Glutamatergic neuron (in vitro differentiated cells): Measurements from ENCODE around the gene ZNF514. TPM values are rescaled to one million over a fixed set of nuclear protein-coding genes. Genes with fewer than 3 reads are reported as not detected.
A peak's percentile ranks its signal among the peaks of the same experiment; 100 is the strongest.

Experiments used
- DNase-seq: peaks from one replicate; pipeline ENCODE4 v3.0.0; 2022
- H3K27ac Mint-ChIP-seq: one replicate; pipeline ENCODE4 v1.8.0; 2020; ENCODE audit warnings: mild to moderate bottlenecking, mixed read lengths, inconsistent platforms; ENCODE audit not compliant: unreplicated experiment
- H3K27me3 Mint-ChIP-seq: one replicate; pipeline ENCODE4 v1.8.0; 2020; ENCODE audit warnings: mild to moderate bottlenecking, moderate library complexity, mixed read lengths, inconsistent platforms; ENCODE audit not compliant: unreplicated experiment
- H3K36me3 Mint-ChIP-seq: one replicate; pipeline ENCODE4 v1.8.0; 2020; ENCODE audit warnings: mild to moderate bottlenecking, mixed read lengths, inconsistent platforms; ENCODE audit not compliant: unreplicated experiment
- H3K4me1 Mint-ChIP-seq: one replicate; pipeline ENCODE4 v1.8.0; 2020; ENCODE audit warnings: mild to moderate bottlenecking, low read depth, mixed read lengths, inconsistent platforms; ENCODE audit not compliant: unreplicated experiment
- H3K4me3 Mint-ChIP-seq: one replicate; pipeline ENCODE4 v1.8.0; 2020; ENCODE audit warnings: mild to moderate bottlenecking, mixed read lengths, inconsistent platforms; ENCODE audit not compliant: unreplicated experiment
- H3K9me3 Mint-ChIP-seq: one replicate; pipeline ENCODE4 v1.8.0; 2020; ENCODE audit warnings: mild to moderate bottlenecking, moderate library complexity, mixed read lengths, inconsistent platforms; ENCODE audit not compliant: unreplicated experiment
- total RNA-seq: library from RNA; stranded (reverse); fragmentation: NEBNext Ultra II Directional; extraction: Animal tissue kit (Norgen Biotek cat#: 25700); gene quantifications from one replicate; pipeline ENCODE4 v1.2.1, GENCODE V29; 2021; ENCODE audit not compliant: unreplicated experiment
- TF ChIP-seq, protein P1 (sequence below): fragments of 200-600 bp; sonication (generic); IDR thresholded peaks from one replicate; pipeline ENCODE4 v1.5.0; 2021; ENCODE audit not compliant: partially characterized antibody, unreplicated experiment

ZNF514 gene
- total RNA-seq, 1 donor from 2014 or later: 19.1 TPM

DNA sequence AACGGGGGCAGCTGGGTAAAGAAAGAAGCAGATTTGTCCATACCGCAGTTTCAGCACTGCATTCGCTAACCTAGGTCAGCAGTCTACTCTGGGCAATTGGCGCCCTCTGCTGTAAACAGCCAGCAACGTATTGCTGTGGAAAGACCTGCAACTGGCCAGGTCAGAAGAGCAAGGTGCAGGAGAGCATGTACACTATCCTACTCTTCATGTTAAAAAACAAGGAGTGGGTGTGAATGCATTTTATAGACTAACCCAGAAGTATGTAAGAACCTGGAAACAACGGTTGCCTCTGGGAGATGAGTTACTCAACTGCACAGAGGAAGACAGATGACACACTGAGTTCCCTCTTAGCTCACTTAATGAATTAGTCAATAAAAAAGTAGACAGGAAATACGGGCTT, 44.2 kb downstream of the ZNF514 start:
- H3K27ac Mint-ChIP-seq: no peak overlapping the region
- peaks cover 1% of the 10 kb centered on the region for H3K4me1 Mint-ChIP-seq

DNA sequence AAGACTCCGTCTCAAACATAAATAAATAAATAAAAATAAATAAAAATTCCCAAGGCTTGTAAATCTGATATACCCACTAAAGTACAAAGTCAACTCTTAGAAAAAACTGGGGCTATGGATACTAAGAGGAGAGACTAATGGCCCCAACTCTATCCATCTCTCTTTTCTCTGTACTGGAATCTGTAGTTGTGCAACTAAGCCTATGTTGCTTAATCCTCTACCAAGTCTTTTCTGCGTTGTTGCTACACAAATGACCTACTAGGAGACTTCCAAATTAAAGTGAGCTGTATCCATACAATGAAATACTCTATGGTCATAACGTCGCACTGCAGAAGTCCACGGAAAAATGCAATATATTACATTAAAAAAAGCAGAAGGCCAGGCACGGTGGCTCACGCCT, 46.2 kb downstream of the ZNF514 start:
- no peaks in the 10 kb centered on the region for H3K36me3 Mint-ChIP-seq
- H3K4me1 Mint-ChIP-seq: no peaks in the 10 kb centered on the region
- TF ChIP-seq, protein P1, sequence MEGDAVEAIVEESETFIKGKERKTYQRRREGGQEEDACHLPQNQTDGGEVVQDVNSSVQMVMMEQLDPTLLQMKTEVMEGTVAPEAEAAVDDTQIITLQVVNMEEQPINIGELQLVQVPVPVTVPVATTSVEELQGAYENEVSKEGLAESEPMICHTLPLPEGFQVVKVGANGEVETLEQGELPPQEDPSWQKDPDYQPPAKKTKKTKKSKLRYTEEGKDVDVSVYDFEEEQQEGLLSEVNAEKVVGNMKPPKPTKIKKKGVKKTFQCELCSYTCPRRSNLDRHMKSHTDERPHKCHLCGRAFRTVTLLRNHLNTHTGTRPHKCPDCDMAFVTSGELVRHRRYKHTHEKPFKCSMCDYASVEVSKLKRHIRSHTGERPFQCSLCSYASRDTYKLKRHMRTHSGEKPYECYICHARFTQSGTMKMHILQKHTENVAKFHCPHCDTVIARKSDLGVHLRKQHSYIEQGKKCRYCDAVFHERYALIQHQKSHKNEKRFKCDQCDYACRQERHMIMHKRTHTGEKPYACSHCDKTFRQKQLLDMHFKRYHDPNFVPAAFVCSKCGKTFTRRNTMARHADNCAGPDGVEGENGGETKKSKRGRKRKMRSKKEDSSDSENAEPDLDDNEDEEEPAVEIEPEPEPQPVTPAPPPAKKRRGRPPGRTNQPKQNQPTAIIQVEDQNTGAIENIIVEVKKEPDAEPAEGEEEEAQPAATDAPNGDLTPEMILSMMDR: no peak

More for the DNA sequence above, 44.2 kb downstream of the ZNF514 start:
- Mint-ChIP-seq H3K4me3 (no peak overlapping the region), H3K27me3 (peaks cover 4% of the 10 kb centered on the region), H3K9me3 (no peaks in the 10 kb centered on the region), H3K36me3 (no peaks in the 10 kb centered on the region)
- DNase-seq: peak; percentile 86
- TF ChIP-seq, protein P1: peak; percentile 70

DNA sequence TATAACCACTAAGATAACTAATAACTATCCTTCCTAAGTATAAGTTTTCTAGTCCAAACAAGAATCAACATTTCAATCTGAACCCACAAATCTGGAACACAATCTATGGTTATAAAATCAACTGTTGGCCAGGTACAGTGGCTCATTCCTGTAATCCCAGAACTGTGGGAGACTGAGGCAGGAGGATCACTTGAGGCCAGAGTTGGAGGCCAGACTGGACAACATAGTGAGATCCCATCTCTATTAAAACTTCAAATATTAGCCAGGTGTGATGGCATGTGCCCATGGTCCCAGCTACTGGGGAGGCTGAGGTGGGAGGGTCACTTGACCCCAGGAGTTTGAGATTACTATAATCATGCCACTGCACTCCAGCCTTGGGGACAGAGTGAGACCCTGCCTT, 49.3 kb downstream of the ZNF514 start:
- Mint-ChIP-seq H3K4me3 (no peak overlapping the region), H3K27ac (no peak overlapping the region), H3K27me3 (no peaks in the 10 kb centered on the region), H3K36me3 (no peaks in the 10 kb centered on the region), H3K4me1 (no peaks in the 10 kb centered on the region), H3K9me3 (peaks cover 3% of the 10 kb centered on the region)
- TF ChIP-seq, protein P1: no peak
- no peak for DNase-seq

More for the DNA sequence above, 46.2 kb downstream of the ZNF514 start:
- H3K4me3 Mint-ChIP-seq: no peak overlapping the region
- H3K9me3 Mint-ChIP-seq: no peaks in the 10 kb centered on the region
- peaks cover 2% of the 10 kb centered on the region for H3K27me3 Mint-ChIP-seq
- H3K27ac Mint-ChIP-seq: no peak overlapping the region
- no peak for DNase-seq

DNA sequence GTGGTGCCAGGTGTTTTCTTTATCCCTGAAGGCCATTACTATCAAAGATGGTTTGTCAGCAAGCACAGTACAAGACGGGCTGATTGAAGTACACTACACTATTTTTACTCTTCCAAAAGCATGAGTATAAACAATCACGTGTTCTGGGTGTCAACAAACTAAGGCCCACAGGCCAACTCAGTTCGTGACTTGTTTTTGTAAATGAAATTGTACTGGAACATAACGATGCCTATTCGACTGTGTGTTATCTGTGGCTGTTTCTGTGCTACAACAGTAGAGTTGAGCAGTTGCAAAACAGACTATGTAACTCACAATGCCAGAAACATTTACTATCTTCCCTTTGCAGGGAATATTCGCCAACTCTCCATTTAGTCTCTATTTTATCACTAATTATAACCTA, 50.4 kb downstream of the ZNF514 start:
- Mint-ChIP-seq H3K9me3 (peaks cover 3% of the 10 kb centered on the region), H3K27ac (no peak overlapping the region), H3K36me3 (no peaks in the 10 kb centered on the region), H3K4me3 (no peak overlapping the region), H3K4me1 (no peaks in the 10 kb centered on the region), H3K27me3 (peaks cover 2% of the 10 kb centered on the region)
- TF ChIP-seq, protein P1: no peak
- DNase-seq: no peak

DNA sequence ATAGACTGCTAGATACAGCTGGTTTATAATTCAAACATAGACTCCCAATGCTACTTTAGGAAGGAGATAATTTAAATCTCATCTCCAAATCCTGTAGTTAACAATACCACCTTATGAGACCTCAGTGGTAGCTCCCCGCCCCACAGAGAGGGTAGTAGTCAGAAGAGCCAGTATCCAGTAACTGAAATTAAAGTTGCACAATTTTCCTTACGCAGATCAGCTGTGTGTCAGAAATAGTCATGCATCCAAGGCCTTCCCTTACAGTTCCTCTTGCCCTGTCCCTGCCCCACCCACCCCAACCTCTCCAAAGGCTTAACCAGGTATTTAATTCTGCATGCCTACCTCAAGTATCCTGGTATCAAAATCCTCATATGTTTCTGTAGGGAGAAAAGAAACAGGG, 53.6 kb downstream of the ZNF514 start:
- no peaks in the 10 kb centered on the region for H3K36me3 Mint-ChIP-seq
- no peak overlapping the region for H3K27ac Mint-ChIP-seq
- TF ChIP-seq, protein P1: no peak
- DNase-seq: no peak
- peaks cover 3% of the 10 kb centered on the region for H3K9me3 Mint-ChIP-seq
- H3K4me1 Mint-ChIP-seq: no peaks in the 10 kb centered on the region
- no peak overlapping the region for H3K4me3 Mint-ChIP-seq
- H3K27me3 Mint-ChIP-seq: peaks cover 2% of the 10 kb centered on the region
